Activated CD4-positive, alpha-beta T cell treated with anti-CD3 and anti-CD28 coated beads for 48 hours (primary cell): Measurements from ENCODE around the gene RAP2B.
"Not testable (repeated sequence)": the region's sequence is repeated elsewhere in the genome, so short reads cannot be mapped to it uniquely, and the experiment has no call there.

Experiments
- DNase-seq: peaks from one replicate; pipeline ENCODE4 v3.0.0-alpha.2; 2020

Gene RAP2B

GRCh38 chr3:153160451-153161137 lies 1.4 kb upstream of the RAP2B start:
- peak; percentile 88 for DNase-seq

GRCh38 chr3:153161138-153161713 lies 800 bp upstream of the RAP2B start:
- peak; percentile 92 for DNase-seq

GRCh38 chr3:153162513-153163392 lies 727 bp downstream of the RAP2B start:
- peak; percentile 59 for DNase-seq

- no peak for DNase-seq
These were observed 1.3 kb downstream of the RAP2B start for GRCh38 chr3:153163393-153163724.

- DNase-seq, result no peak
These were observed 1.9 kb downstream of the RAP2B start for GRCh38 chr3:153163756-153164550.

GRCh38 chr3:153165261-153165681 lies 3.2 kb downstream of the RAP2B start:
- no peak for DNase-seq

GRCh38 chr3:153166206-153166605 lies 4.2 kb downstream of the RAP2B start:
- DNase-seq, result peak; percentile 24

- DNase-seq, result no peak
These were observed 4.8 kb downstream of the RAP2B start for GRCh38 chr3:153166796-153167195.

- DNase-seq, result no peak
These were observed 7.9 kb downstream of the RAP2B start for GRCh38 chr3:153169793-153170383.

GRCh38 chr3:153171256-153171655 lies 9.2 kb downstream of the RAP2B start:
- no peak for DNase-seq

GRCh38 chr3:153171918-153172317 lies 9.9 kb downstream of the RAP2B start:
- no peak for DNase-seq

GRCh38 chr3:153172796-153173757 lies 11.1 kb downstream of the RAP2B start:
- no peak for DNase-seq

- DNase-seq, result no peak
These were observed 11.9 kb downstream of the RAP2B start for GRCh38 chr3:153173758-153174516.

- DNase-seq, result no peak
These were observed 14.2 kb downstream of the RAP2B start for GRCh38 chr3:153176197-153176596.

- DNase-seq, result no peak
These were observed 18.9 kb downstream of the RAP2B start for GRCh38 chr3:153180860-153181372.

- no peak for DNase-seq
These were observed 20.7 kb downstream of the RAP2B start for GRCh38 chr3:153182501-153183293.

GRCh38 chr3:153190923-153191322 lies 28.9 kb downstream of the RAP2B start:
- no peak for DNase-seq

GRCh38 chr3:153192327-153192726 lies 30.3 kb downstream of the RAP2B start:
- no peak for DNase-seq

- DNase-seq, result not testable (repeated sequence)
These were observed 31.9 kb downstream of the RAP2B start for GRCh38 chr3:153193786-153194476.
